Measurements from ENCODE around the gene NUDC.

DNA sequence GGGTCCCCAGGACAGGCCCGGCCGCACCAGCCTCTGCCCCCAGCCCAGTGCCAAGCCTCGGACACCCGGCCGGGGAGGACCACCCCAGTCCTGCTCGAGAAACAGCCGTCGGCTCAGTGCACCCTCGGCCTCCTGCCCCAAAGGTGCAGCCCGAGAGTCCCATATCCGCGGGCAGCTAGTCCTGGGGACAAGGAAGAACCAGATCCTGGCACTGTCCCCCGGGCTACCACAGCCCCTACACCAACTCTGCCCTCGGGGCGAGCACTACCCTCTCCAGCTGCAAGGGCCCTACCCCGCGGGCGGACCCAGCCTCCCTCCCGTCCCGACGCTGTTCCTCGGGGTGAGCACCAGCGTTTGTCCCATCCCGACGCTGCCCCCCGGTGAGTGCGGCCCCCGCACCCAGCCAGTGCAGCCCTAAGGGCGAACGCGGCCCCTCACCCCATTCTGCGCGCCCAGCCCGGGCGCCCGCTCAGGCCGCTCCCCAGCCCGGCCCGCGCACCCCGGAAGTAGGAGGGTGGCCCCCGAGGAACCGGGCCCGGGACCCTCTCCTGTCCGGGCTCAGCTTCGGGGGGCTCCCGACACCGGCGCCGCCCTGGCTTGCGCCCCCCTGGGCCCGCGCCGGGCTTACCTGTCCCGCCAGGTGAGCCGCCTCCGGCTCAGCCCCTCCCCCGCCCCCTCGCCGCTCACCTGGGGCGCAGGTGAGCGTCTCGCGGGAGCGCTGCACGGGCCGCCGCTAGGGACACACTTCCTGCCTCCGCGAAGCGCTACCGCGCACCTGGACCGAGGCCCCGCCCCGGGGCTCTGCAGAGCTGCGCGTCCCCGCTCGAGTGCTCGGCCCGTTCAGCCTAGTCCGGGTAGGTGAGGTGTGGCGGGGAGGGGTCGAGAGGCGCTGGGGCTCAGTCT is 38.4 kb downstream of the NUDC start, which contains the start of gene KDF1:
- TF ChIP-seq CTCF (IDR thresholded peaks at IDR 0.05) (no peak), POLR2A (IDR thresholded peaks at IDR 0.05) (peak in 1 of 2 donors; percentile 29)

Measured in uterus (tissue), 2 donors.